Caco-2 (cell line): ENCODE data around the gene KIAA1671. TPM values are rescaled to one million over a fixed set of nuclear protein-coding genes. Genes with fewer than 3 reads are reported as not detected.

ENCODE experiments used
- BruUV-seq: library from RNA; stranded (reverse); fragments of 400-500 nt; replicated peaks from 2 replicates; lab custom pipeline; 2021; lab: Mats Ljungman, UMichigan
- CTCF ChIA-PET: fragments of 300-600 bp; sonication (Branson Sonifier 250); formaldehyde crosslinking; loops from one replicate; lab custom pipeline; 2022; ENCODE audit warnings: antibody characterized with exemption; lab: Charles Lee
- POLR2A ChIA-PET: fragments of 300-600 bp; sonication (Branson Sonifier 250); formaldehyde crosslinking; loops from one replicate; lab custom pipeline; 2022; ENCODE audit warnings: antibody characterized with exemption; lab: Charles Lee
- DNase-seq, 2 experiments: peaks; one replicate each; pipeline versions ENCODE4 v3.0.0 to v3.0.0-alpha.2; 2020 to 2022
- H3K27me3 ChIP-seq: replicated peaks from 2 replicates; pipeline ENCODE4 v1.6.0; 2011; ENCODE audit warnings: low read length; ENCODE audit not compliant: control insufficient read depth, insufficient read depth
- H3K36me3 ChIP-seq: 2 replicates; pipeline ENCODE4 v1.5.1; 2011; ENCODE audit warnings: low read length; ENCODE audit not compliant: control insufficient read depth, insufficient read depth
- H3K4me1 ChIP-seq: fragments of 250-450 bp; sonication (Bioruptor Pico); 2 replicates; pipeline ENCODE4 v1.5.1; 2020; ENCODE audit warnings: mild to moderate bottlenecking
- H3K4me3 ChIP-seq: 2 replicates; pipeline ENCODE4 v1.5.1; 2011; ENCODE audit warnings: low read depth, mild to moderate bottlenecking, control low read depth, low read length
- H3K9me3 ChIP-seq: fragments of 250-450 bp; sonication (Bioruptor Pico); 2 replicates; pipeline ENCODE4 v1.5.1; 2020; ENCODE audit warnings: mild to moderate bottlenecking, moderate library complexity
- H3K27ac Mint-ChIP-seq: one replicate; pipeline ENCODE4 v1.8.0; 2022; ENCODE audit warnings: mixed read lengths; ENCODE audit not compliant: unreplicated experiment
- H3K27me3 Mint-ChIP-seq: one replicate; pipeline ENCODE4 v1.8.0; 2022; ENCODE audit warnings: mixed read lengths; ENCODE audit not compliant: insufficient read depth, unreplicated experiment
- H3K36me3 Mint-ChIP-seq: one replicate; pipeline ENCODE4 v1.8.0; 2022; ENCODE audit warnings: mild to moderate bottlenecking, mixed read lengths; ENCODE audit not compliant: insufficient read depth, unreplicated experiment
- H3K4me1 Mint-ChIP-seq: one replicate; pipeline ENCODE4 v1.8.0; 2022; ENCODE audit warnings: low read depth, mixed read lengths; ENCODE audit not compliant: unreplicated experiment
- H3K4me3 Mint-ChIP-seq: one replicate; pipeline ENCODE4 v1.8.0; 2022; ENCODE audit warnings: mild to moderate bottlenecking, moderate library complexity, mixed read lengths; ENCODE audit not compliant: unreplicated experiment
- H3K9me3 Mint-ChIP-seq: one replicate; pipeline ENCODE4 v1.8.0; 2022; ENCODE audit warnings: mixed read lengths; ENCODE audit not compliant: unreplicated experiment
- CTCF ChIP-seq, 2 experiments: fragments of 200-600 bp in 1 of 2; IDR thresholded peaks; 1 replicate in 1 of 2; 2 replicates in 1 of 2; pipeline versions ENCODE4 v1.5.1 to v1.8.0; 2011 to 2022; ENCODE audit warnings: antibody characterized with exemption in 1 of 2, control low read depth in 1 of 2, inconsistent platforms in 1 of 2, low read depth in 1 of 2, low read length in 1 of 2, mild to moderate bottlenecking in 1 of 2, moderate library complexity in 1 of 2; ENCODE audit not compliant: insufficient read depth in 1 of 2, severe bottlenecking in 1 of 2, unreplicated experiment in 1 of 2
- intact Hi-C: fragments of 100-400 bp; cut with micrococcal nuclease; formaldehyde crosslinking; loops from one replicate; pipeline ENCODE4 v1.10.0; 2022; ENCODE audit not compliant: unreplicated experiment
- total RNA-seq: library from RNA; stranded (reverse); gene quantifications from 2 replicates; pipeline ENCODE4 v1.2.3, GENCODE V29; 2022

The KIAA1671 gene
- total RNA-seq, 1 experiment from 2014 or later = 28.6 TPM

GRCh38 chr22:25219211-25219689 is 266.7 kb downstream of the KIAA1671 start, which contains the start of gene CRYBB2:
Gene CRYBB2, plus strand, starts transcription at chr22:25219639. Its CDS starts 1,791 bp downstream, at chr22:25221430.
- no peak within 1 kb of the TSS for H3K4me3 Mint-ChIP-seq
- Histone ChIP-seq H3K4me1 (peaks cover 7% of the 10 kb centered on the region; the same call in 1 of the 2 replicates), H3K4me3 (no peak within 1 kb of the TSS), H3K27me3 (no peaks in the 10 kb centered on the region; the same call in 1 of the 2 replicates), H3K9me3 (peaks cover 6% of the 10 kb centered on the region; the same call in 1 of the 2 replicates), H3K36me3 (no peaks in the 10 kb centered on the region)
- POLR2A ChIA-PET = no interaction called here
- no TSS peak for BruUV-seq
- CTCF ChIA-PET = no interaction called here
- no peak for DNase-seq
- H3K27me3 Mint-ChIP-seq = peaks cover 12% of the 10 kb centered on the region
- peaks cover 6% of the 10 kb centered on the region for H3K4me1 Mint-ChIP-seq
- no peaks in the 10 kb centered on the region for H3K36me3 Mint-ChIP-seq
- intact Hi-C loops = no loop called here
- peaks cover 9% of the 10 kb centered on the region for H3K9me3 Mint-ChIP-seq
- TF ChIP-seq CTCF (IDR thresholded peaks at IDR 0.05; ENCODE audit: insufficient read depth in 1 of 2, low read depth in 1 of 2, low read length in 1 of 2, severe bottlenecking in 1 of 2, unreplicated experiment in 1 of 2) = no peak
- H3K27ac Mint-ChIP-seq = no peak within 1 kb of the TSS

- Mint-ChIP-seq H3K4me3 (no peak overlapping the region), H3K4me1 (peaks cover 6% of the 10 kb centered on the region), H3K9me3 (peaks cover 9% of the 10 kb centered on the region), H3K36me3 (no peaks in the 10 kb centered on the region), H3K27me3 (peaks cover 12% of the 10 kb centered on the region), H3K27ac (no peak overlapping the region)
- ChIA-PET POLR2A (no interaction called here), CTCF (no interaction called here)
- TF ChIP-seq CTCF (IDR thresholded peaks at IDR 0.05; ENCODE audit: insufficient read depth in 1 of 2, low read depth in 1 of 2, low read length in 1 of 2, severe bottlenecking in 1 of 2, unreplicated experiment in 1 of 2) = no peak
- BruUV-seq = no TSS peak
- Histone ChIP-seq H3K36me3 (no peaks in the 10 kb centered on the region), H3K4me3 (no peak overlapping the region), H3K27me3 (peaks cover under 1% of the 10 kb centered on the region; the same call in 1 of the 2 replicates), H3K9me3 (0 out of 2 replicates have a peak, but pooled peaks cover 6% of the 10 kb centered on the region), H3K4me1 (peaks cover 7% of the 10 kb centered on the region; the same call in 1 of the 2 replicates)
- DNase-seq = no peak
- intact Hi-C loops = no loop called here
Observed at GRCh38 chr22:25219948-25220442, 267.5 kb downstream of the KIAA1671 start.

GRCh38 chr22:25221790-25222189 is 269.3 kb downstream of the KIAA1671 start:
- CTCF ChIA-PET = no interaction called here
- Histone ChIP-seq H3K27me3 (peaks cover 2% of the 10 kb centered on the region; the same call in 1 of the 2 replicates), H3K36me3 (no peaks in the 10 kb centered on the region), H3K9me3 (no peaks in the 10 kb centered on the region), H3K4me1 (peaks cover 7% of the 10 kb centered on the region; the same call in 1 of the 2 replicates), H3K4me3 (no peak overlapping the region)
- TF ChIP-seq CTCF (IDR thresholded peaks at IDR 0.05; ENCODE audit: insufficient read depth in 1 of 2, low read depth in 1 of 2, low read length in 1 of 2, severe bottlenecking in 1 of 2, unreplicated experiment in 1 of 2) = no peak
- H3K4me3 Mint-ChIP-seq = no peak overlapping the region
- intact Hi-C loops = no loop called here
- peaks cover 6% of the 10 kb centered on the region for H3K4me1 Mint-ChIP-seq
- no peaks in the 10 kb centered on the region for H3K36me3 Mint-ChIP-seq
- H3K27me3 Mint-ChIP-seq = peaks cover 12% of the 10 kb centered on the region
- no peak overlapping the region for H3K27ac Mint-ChIP-seq
- POLR2A ChIA-PET = no interaction called here
- DNase-seq = no peak
- no peaks in the 10 kb centered on the region for H3K9me3 Mint-ChIP-seq
- no TSS peak for BruUV-seq
